ENCODE data around the gene FAM135A.

DNA sequence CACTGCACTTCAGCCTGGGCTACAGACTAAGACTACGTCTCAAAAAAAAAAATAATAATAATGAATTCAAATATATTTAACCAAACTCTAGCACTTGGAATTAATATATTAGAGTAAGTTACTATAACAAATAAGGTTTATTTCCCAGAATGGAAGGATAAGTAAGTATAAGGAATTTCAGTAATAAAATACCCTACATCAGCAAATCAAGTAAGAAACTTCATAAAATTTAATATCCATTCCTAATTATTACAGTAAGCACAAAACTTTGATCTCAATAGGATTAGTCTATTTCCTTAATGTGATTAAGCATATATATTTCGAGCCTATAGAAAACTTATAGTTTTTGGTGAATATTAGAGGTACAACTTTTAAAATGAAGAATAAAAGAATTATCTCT, 116.7 kb downstream of the FAM135A start:
- TF ChIP-seq CTCF (conservative IDR thresholded peaks at IDR 0.05 in 1 of 2, IDR thresholded peaks at IDR 0.05 in 1 of 2; ENCODE audit: extremely low read depth in 1 of 2, insufficient read depth in 1 of 2, low read depth in 1 of 2, low read length in 2 of 2) (no peak), EZH2 (IDR thresholded peaks at IDR 0.05; ENCODE audit: borderline replicate concordance, low read length) (no peak)

Measured in mammary epithelial cell (primary cell).